Activated B cell treated with CpG ODN at 0.5 μM for 24 hours (primary cell): ENCODE results near the gene EPHA6. TPM values are rescaled to one million over a fixed set of nuclear protein-coding genes. Genes with fewer than 3 reads are reported as not detected.

Experiments used
- ATAC-seq: fragments of 200-7000 bp; cut with Tn5 transposase; one replicate; pipeline ENCODE4 v1.10.0; 2021; ENCODE audit warnings: low read depth, mild to moderate bottlenecking, moderate library complexity
- CTCF ChIA-PET: fragments of 350-600 bp; sonication (Branson Sonifier 250); formaldehyde crosslinking; loops from one replicate; lab custom pipeline; 2021; ENCODE audit warnings: antibody characterized with exemption; lab: Charles Lee
- POLR2A ChIA-PET: fragments of 350-600 bp; sonication (Branson Sonifier 250); formaldehyde crosslinking; loops from one replicate; lab custom pipeline; 2021; ENCODE audit warnings: antibody characterized with exemption; lab: Charles Lee
- DNase-seq: peaks from one replicate; pipeline ENCODE4 v3.0.0; 2022
- H3K27ac Mint-ChIP-seq: one replicate; pipeline ENCODE4 v1.8.0; 2020; ENCODE audit warnings: mixed read lengths
- H3K27me3 Mint-ChIP-seq: one replicate; pipeline ENCODE4 v1.8.0; 2021; ENCODE audit warnings: mixed read lengths
- H3K36me3 Mint-ChIP-seq: one replicate; pipeline ENCODE4 v1.8.0; 2021; ENCODE audit warnings: low read depth, mixed read lengths
- H3K4me1 Mint-ChIP-seq: one replicate; pipeline ENCODE4 v1.8.0; 2021; ENCODE audit warnings: mixed read lengths
- H3K4me3 Mint-ChIP-seq: one replicate; pipeline ENCODE4 v1.8.0; 2020; ENCODE audit warnings: mild to moderate bottlenecking, mixed read lengths
- H3K9me3 Mint-ChIP-seq: one replicate; pipeline ENCODE4 v1.8.0; 2020; ENCODE audit warnings: mixed read lengths
- intact Hi-C: fragments of 100-400 bp; cut with micrococcal nuclease; formaldehyde crosslinking; loops from one replicate; pipeline ENCODE4 v1.15.1; 2024
- total RNA-seq: library from RNA; stranded (reverse); gene quantifications from 2 replicates; pipeline ENCODE4 v1.2.3, GENCODE V29; 2022
- TF ChIP-seq, protein P1 (sequence below): fragments of 200-600 bp; IDR thresholded peaks from one replicate; pipeline ENCODE4 v1.8.0; 2022; ENCODE audit warnings: antibody characterized with exemption, mild to moderate bottlenecking

Gene EPHA6
- total RNA-seq, 1 donor from 2014 or later: not detected

DNA sequence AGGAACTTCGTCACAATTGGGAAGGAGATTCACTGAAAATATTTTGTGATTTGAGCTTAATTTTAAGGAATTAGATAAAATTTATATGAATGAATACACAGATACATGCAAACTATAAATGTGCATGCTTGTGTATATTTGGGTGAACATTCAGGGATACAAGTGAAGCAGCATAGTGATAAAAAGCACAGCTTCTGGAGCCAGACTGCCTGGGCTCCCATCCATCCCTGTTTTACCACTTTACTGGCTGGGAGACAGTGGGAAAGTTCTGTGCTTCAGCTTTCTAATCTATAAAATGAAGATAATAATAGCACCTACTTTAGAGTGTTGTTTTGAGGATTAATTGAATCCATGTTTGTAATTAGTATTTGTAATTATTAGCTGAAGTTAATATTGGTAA, 8.1 kb upstream of the EPHA6 start:
- intact Hi-C loops: no loop called here
- DNase-seq (no peak), ATAC-seq (no peak)
- Mint-ChIP-seq H3K4me1 (no peaks in the 10 kb centered on the region), H3K4me3 (no peak overlapping the region), H3K27me3 (no peaks in the 10 kb centered on the region), H3K27ac (no peak overlapping the region), H3K9me3 (no peaks in the 10 kb centered on the region), H3K36me3 (no peaks in the 10 kb centered on the region)
- TF ChIP-seq, protein P1, sequence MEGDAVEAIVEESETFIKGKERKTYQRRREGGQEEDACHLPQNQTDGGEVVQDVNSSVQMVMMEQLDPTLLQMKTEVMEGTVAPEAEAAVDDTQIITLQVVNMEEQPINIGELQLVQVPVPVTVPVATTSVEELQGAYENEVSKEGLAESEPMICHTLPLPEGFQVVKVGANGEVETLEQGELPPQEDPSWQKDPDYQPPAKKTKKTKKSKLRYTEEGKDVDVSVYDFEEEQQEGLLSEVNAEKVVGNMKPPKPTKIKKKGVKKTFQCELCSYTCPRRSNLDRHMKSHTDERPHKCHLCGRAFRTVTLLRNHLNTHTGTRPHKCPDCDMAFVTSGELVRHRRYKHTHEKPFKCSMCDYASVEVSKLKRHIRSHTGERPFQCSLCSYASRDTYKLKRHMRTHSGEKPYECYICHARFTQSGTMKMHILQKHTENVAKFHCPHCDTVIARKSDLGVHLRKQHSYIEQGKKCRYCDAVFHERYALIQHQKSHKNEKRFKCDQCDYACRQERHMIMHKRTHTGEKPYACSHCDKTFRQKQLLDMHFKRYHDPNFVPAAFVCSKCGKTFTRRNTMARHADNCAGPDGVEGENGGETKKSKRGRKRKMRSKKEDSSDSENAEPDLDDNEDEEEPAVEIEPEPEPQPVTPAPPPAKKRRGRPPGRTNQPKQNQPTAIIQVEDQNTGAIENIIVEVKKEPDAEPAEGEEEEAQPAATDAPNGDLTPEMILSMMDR: no peak
- CTCF ChIA-PET: no interaction called here
- POLR2A ChIA-PET: no interaction called here

DNA sequence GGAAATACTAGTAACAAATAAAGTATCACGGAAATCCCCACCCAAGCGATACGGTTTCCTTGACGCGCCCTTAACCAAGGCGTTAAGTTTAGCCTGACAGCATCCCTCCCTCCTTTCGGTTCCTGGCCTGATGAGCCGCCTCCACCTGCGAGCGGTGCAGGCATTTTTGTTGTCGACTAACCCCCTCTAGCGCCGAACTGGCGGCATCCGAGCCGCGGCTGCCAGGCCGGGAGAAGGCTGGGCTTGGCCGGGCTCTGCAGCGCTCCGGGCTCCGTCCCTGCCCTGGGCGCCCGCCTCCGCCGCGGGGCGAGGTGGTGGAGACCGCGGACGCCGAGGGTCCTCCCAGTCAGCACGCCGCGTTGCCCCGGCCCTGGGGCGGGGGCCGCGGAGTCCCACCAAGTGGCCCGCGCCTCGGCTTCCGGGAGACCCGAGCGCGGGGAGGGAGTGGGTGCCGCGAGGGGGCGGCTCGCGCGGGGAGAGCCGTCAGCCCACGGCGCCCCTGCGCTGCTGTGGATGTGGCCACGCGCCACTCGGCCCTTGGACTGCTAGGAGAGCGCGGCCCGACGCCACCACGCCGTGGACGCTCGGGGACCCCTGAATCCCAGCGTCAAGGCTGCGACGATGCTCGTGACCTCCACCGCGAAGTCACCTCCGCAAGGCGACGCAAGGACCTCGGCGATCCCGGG, 1.1 kb upstream of the EPHA6 start:
- Mint-ChIP-seq H3K27me3 (peaks cover 19% of the 10 kb centered on the region), H3K36me3 (no peaks in the 10 kb centered on the region), H3K9me3 (no peaks in the 10 kb centered on the region), H3K4me1 (peaks cover 18% of the 10 kb centered on the region), H3K27ac (no peak overlapping the region), H3K4me3 (peak overlapping the region; percentile 12)
- TF ChIP-seq, protein P1: no peak
- DNase-seq (no peak), ATAC-seq (peak; percentile 34)
- POLR2A ChIA-PET: no interaction called here
- intact Hi-C loops: no loop called here
- CTCF ChIA-PET: no interaction called here

DNA sequence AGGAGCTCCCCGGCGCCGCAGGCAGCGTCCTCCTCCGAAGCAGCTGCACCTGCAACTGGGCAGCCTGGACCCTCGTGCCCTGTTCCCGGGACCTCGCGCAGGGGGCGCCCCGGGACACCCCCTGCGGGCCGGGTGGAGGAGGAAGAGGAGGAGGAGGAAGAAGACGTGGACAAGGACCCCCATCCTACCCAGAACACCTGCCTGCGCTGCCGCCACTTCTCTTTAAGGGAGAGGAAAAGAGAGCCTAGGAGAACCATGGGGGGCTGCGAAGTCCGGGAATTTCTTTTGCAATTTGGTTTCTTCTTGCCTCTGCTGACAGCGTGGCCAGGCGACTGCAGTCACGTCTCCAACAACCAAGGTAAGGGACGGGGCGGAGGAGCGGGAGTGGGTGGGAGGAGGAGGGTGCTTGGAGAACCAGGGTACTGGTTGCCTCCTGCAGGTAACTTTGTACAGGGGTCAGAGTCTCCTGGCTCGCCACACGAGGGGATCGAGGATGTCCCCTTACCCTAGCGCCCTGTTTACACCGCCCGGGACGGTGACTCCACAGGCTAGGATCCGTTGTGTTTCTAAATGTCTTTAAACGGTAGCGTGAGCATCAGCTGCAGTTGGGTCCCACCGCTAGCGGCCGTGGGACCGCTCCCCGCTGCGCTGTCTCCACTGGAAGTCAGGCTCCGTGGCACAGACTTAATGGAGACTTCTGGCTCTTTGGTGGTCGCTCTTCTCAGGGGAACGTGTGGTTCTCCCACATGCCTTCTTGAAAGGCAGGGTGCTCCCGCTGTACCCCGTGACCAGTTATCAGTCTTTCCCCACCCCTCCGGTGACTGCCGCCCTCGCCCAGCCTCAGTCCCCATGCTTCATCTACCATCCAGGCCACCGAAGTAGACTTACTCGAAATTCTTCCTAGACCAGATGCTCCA, 515 bp downstream of the EPHA6 start:
- ATAC-seq: no peak
- H3K36me3 Mint-ChIP-seq: no peaks in the 10 kb centered on the region

DNA sequence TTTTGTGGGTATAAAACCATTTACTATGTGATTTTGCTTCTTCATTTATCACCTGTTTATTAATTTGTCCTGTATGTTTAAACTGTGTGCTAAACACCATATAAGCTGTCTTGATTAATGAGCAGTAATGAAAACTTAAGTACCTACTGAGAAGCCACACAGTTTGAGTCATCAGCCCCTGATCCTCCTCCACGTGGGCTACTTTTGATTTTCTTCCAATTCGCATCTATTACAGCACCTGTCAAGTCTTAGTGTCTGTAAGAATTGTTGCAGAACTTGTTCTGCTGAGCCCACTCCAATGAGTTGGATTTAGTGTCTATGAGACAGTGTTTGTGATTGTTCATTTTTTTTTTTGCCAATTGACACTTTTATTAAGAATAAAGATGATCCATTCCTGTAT, 16.8 kb downstream of the EPHA6 start:
- POLR2A ChIA-PET: no interaction called here
- Mint-ChIP-seq H3K4me3 (no peak overlapping the region), H3K27ac (no peak overlapping the region), H3K36me3 (no peaks in the 10 kb centered on the region), H3K9me3 (no peaks in the 10 kb centered on the region), H3K27me3 (no peaks in the 10 kb centered on the region), H3K4me1 (no peaks in the 10 kb centered on the region)
- CTCF ChIA-PET: no interaction called here
- ATAC-seq (no peak), DNase-seq (no peak)
- intact Hi-C loops: no loop called here
- TF ChIP-seq, protein P1: no peak

More for the DNA sequence above, 515 bp downstream of the EPHA6 start:
- H3K4me1 Mint-ChIP-seq: peaks cover 18% of the 10 kb centered on the region
- intact Hi-C loops: no loop called here
- H3K27me3 Mint-ChIP-seq: peaks cover 19% of the 10 kb centered on the region
- H3K9me3 Mint-ChIP-seq: no peaks in the 10 kb centered on the region
- H3K4me3 Mint-ChIP-seq: no peak overlapping the region
- ChIA-PET CTCF (no interaction called here), POLR2A (no interaction called here)
- TF ChIP-seq, protein P1: no peak
- no peak for DNase-seq
- H3K27ac Mint-ChIP-seq: no peak overlapping the region

DNA sequence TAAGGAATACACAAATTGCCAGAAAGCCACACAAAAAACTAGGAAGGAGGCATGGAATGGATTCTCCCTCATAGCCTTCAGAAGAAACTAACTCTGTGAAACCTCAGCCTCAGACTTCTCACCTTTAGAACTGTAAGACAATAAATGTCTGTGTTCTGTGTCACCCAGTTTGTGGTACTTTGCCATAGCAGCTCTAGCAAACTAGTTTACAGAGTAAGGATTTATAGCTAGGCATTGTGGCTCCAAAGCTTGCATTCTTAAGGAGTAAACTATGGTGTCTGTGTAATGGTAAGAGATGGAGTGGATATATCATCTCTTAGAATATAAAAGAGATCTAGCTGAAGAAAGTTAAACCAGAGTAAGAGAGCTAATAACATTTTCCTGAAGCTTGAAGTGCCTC, 18.9 kb downstream of the EPHA6 start:
- ChIA-PET POLR2A (no interaction called here), CTCF (no interaction called here)
- H3K27ac Mint-ChIP-seq: no peak overlapping the region
- intact Hi-C loops: no loop called here
- H3K36me3 Mint-ChIP-seq: no peaks in the 10 kb centered on the region
- no peak overlapping the region for H3K4me3 Mint-ChIP-seq
- no peak for DNase-seq
- no peak for ATAC-seq
- no peaks in the 10 kb centered on the region for H3K4me1 Mint-ChIP-seq
- no peaks in the 10 kb centered on the region for H3K27me3 Mint-ChIP-seq
- TF ChIP-seq, protein P1: no peak
- H3K9me3 Mint-ChIP-seq: no peaks in the 10 kb centered on the region
